ENCODE results near the gene CAMSAP1. TPM values are rescaled to one million over a fixed set of nuclear protein-coding genes. Genes with fewer than 3 reads are reported as not detected.

CAMSAP1 gene
- polyA plus RNA-seq, 1 donor from 2014 or later, result 58.5 TPM

DNA sequence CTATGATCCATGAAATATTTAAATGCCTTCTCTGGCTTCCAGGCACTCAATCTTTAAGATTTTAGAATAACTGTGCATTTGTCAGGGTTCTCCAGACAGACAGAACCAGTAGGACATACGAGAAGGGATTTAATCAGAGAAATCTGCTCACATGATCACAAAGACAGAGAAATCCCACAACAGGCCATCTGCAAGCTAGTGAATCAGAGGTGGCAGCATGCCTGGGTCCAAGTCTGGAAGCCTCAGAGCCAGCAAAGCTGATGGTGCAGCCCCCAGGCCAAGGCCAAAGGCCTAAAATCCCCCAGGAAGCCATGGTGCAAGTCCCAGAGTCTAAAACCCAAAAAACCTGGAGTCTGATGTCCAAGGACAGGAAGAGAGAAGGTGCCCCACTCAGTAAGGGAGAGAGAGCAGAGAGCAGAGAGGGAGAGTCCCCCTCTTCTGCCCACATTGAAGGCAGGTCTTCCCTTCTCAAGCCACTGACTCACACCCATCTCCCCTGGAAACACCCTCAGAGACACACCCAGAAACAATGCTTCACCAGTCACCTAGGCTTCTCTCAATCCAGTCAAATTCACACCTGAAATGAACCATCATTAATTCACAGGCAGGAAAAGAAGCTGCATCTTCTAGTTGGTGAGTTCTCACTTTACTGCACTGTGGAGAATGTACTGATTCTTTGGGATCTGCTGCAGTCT is 48.7 kb downstream of the CAMSAP1 start:
- H3K4me3 ChIP-seq (ENCODE audit: low read length), result no peak overlapping the region
- no peak overlapping the region for H3K9ac ChIP-seq (ENCODE audit: low read length)
- H4K20me1 ChIP-seq (ENCODE audit: insufficient read depth), result peaks cover 6% of the 10 kb centered on the region
- TF ChIP-seq, protein P1, sequence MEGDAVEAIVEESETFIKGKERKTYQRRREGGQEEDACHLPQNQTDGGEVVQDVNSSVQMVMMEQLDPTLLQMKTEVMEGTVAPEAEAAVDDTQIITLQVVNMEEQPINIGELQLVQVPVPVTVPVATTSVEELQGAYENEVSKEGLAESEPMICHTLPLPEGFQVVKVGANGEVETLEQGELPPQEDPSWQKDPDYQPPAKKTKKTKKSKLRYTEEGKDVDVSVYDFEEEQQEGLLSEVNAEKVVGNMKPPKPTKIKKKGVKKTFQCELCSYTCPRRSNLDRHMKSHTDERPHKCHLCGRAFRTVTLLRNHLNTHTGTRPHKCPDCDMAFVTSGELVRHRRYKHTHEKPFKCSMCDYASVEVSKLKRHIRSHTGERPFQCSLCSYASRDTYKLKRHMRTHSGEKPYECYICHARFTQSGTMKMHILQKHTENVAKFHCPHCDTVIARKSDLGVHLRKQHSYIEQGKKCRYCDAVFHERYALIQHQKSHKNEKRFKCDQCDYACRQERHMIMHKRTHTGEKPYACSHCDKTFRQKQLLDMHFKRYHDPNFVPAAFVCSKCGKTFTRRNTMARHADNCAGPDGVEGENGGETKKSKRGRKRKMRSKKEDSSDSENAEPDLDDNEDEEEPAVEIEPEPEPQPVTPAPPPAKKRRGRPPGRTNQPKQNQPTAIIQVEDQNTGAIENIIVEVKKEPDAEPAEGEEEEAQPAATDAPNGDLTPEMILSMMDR (IDR thresholded peaks at IDR 0.05; ENCODE audit: poor library complexity, severe bottlenecking), result no peak
- TF ChIP-seq RAD21 (conservative IDR thresholded peaks at IDR 0.05) (no peak), TAF1 (IDR thresholded peaks at IDR 0.05; ENCODE audit: low read depth) (no peak), EP300 (conservative IDR thresholded peaks at IDR 0.05; ENCODE audit: poor library complexity, severe bottlenecking) (no peak), EZH2 (IDR thresholded peaks at IDR 0.05; ENCODE audit: borderline replicate concordance, insufficient read depth, low read length, poor library complexity, severe bottlenecking) (no peak), SMC3 (conservative IDR thresholded peaks at IDR 0.05; ENCODE audit: poor library complexity) (no peak), MXI1 (conservative IDR thresholded peaks at IDR 0.05; ENCODE audit: poor library complexity, severe bottlenecking) (no peak), POLR2AphosphoS5 (IDR thresholded peaks at IDR 0.05) (no peak)
- TF ChIP-seq, protein P2, sequence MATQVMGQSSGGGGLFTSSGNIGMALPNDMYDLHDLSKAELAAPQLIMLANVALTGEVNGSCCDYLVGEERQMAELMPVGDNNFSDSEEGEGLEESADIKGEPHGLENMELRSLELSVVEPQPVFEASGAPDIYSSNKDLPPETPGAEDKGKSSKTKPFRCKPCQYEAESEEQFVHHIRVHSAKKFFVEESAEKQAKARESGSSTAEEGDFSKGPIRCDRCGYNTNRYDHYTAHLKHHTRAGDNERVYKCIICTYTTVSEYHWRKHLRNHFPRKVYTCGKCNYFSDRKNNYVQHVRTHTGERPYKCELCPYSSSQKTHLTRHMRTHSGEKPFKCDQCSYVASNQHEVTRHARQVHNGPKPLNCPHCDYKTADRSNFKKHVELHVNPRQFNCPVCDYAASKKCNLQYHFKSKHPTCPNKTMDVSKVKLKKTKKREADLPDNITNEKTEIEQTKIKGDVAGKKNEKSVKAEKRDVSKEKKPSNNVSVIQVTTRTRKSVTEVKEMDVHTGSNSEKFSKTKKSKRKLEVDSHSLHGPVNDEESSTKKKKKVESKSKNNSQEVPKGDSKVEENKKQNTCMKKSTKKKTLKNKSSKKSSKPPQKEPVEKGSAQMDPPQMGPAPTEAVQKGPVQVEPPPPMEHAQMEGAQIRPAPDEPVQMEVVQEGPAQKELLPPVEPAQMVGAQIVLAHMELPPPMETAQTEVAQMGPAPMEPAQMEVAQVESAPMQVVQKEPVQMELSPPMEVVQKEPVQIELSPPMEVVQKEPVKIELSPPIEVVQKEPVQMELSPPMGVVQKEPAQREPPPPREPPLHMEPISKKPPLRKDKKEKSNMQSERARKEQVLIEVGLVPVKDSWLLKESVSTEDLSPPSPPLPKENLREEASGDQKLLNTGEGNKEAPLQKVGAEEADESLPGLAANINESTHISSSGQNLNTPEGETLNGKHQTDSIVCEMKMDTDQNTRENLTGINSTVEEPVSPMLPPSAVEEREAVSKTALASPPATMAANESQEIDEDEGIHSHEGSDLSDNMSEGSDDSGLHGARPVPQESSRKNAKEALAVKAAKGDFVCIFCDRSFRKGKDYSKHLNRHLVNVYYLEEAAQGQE (IDR thresholded peaks at IDR 0.05; ENCODE audit: borderline replicate concordance), result no peak
- no peaks in the 10 kb centered on the region for H3F3A ChIP-seq (ENCODE audit: insufficient read depth, low read length, poor library complexity, severe bottlenecking)
- H3K79me2 ChIP-seq (replicated peaks; ENCODE audit: insufficient read depth, low read length), result peaks cover 39% of the 10 kb centered on the region
- H3K4me2 ChIP-seq (ENCODE audit: low read length), result no peak overlapping the region
- no peaks in the 10 kb centered on the region for H3K9me2 ChIP-seq (ENCODE audit: insufficient read depth, low read length)
- no peaks in the 10 kb centered on the region for H3K9me3 ChIP-seq (ENCODE audit: low read length)
- H2AFZ ChIP-seq (ENCODE audit: low read depth, low read length), result no peak overlapping the region
- no peak overlapping the region for H3K27ac ChIP-seq (ENCODE audit: low read length)
- no peaks in the 10 kb centered on the region for H3K36me3 ChIP-seq (ENCODE audit: insufficient read depth, low read length)
- no peaks in the 10 kb centered on the region for H3K27me3 ChIP-seq (ENCODE audit: insufficient read depth, low read depth, low read length)

DNA sequence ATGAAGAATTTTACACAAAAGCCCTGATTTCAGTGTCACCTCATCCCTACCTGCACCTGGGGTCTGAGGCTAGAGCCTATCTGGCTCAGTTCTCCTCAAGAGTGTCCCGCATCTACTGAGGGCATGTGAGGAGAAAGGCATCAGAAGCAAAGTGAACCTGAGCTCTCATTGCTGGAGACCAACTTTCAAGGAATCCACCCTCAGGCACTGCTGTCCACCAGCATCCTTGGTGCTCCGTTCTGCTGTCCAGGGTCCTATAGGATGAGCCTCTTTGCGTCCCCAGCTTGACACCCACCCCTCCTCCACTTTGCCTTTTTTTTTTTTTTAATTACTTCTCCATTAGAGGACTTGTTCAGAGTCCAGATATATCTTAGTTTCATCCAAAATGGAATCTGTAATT is 49.5 kb downstream of the CAMSAP1 start:
- Histone ChIP-seq H3K9me3 (ENCODE audit: low read length) (no peaks in the 10 kb centered on the region), H3K9ac (ENCODE audit: low read length) (no peak overlapping the region), H3K79me2 (replicated peaks; ENCODE audit: insufficient read depth, low read length) (peaks cover 31% of the 10 kb centered on the region), H4K20me1 (ENCODE audit: insufficient read depth) (no peaks in the 10 kb centered on the region), H3K27ac (ENCODE audit: low read length) (no peak overlapping the region), H2AFZ (ENCODE audit: low read depth, low read length) (no peak overlapping the region), H3K4me2 (ENCODE audit: low read length) (no peak overlapping the region), H3K36me3 (ENCODE audit: insufficient read depth, low read length) (no peaks in the 10 kb centered on the region), H3K4me3 (ENCODE audit: low read length) (no peak overlapping the region), H3K27me3 (ENCODE audit: insufficient read depth, low read depth, low read length) (no peaks in the 10 kb centered on the region), H3F3A (ENCODE audit: insufficient read depth, low read length, poor library complexity, severe bottlenecking) (no peaks in the 10 kb centered on the region), H3K9me2 (ENCODE audit: insufficient read depth, low read length) (no peaks in the 10 kb centered on the region)
- TF ChIP-seq TAF1 (IDR thresholded peaks at IDR 0.05; ENCODE audit: low read depth) (no peak), SMC3 (conservative IDR thresholded peaks at IDR 0.05; ENCODE audit: poor library complexity) (no peak), MXI1 (conservative IDR thresholded peaks at IDR 0.05; ENCODE audit: poor library complexity, severe bottlenecking) (no peak), EZH2 (IDR thresholded peaks at IDR 0.05; ENCODE audit: borderline replicate concordance, insufficient read depth, low read length, poor library complexity, severe bottlenecking) (no peak), RAD21 (conservative IDR thresholded peaks at IDR 0.05) (no peak)
- TF ChIP-seq, protein P1 (IDR thresholded peaks at IDR 0.05; ENCODE audit: poor library complexity, severe bottlenecking), result no peak
- TF ChIP-seq, protein P2 (IDR thresholded peaks at IDR 0.05; ENCODE audit: borderline replicate concordance), result no peak

Measured in neural cell (in vitro differentiated cells).